Fibroblast of lung (primary cell): Measurements from ENCODE around the gene DIP2C. TPM values are rescaled to one million over a fixed set of nuclear protein-coding genes. Genes with fewer than 3 reads are reported as not detected.

ENCODE experiments used
- DNase-seq, 2 donors: peaks; one replicate each; pipeline versions ENCODE4 v3.0.0 to v3.0.0-alpha.2; 2010; ENCODE audit warnings: low read depth in 2 of 2
- H2AFZ ChIP-seq: 2 replicates; pipeline ENCODE4 v1.5.1; 2012; ENCODE audit warnings: low read length, control low read depth, inconsistent platforms
- H3K27ac ChIP-seq: 2 replicates; pipeline ENCODE4 v1.5.1; 2011; ENCODE audit warnings: low read length, control low read depth; ENCODE audit not compliant: insufficient read depth
- H3K27me3 ChIP-seq: 2 replicates; pipeline ENCODE4 v1.5.1; 2011; ENCODE audit warnings: mild to moderate bottlenecking, low read length; ENCODE audit not compliant: control insufficient read depth, insufficient read depth
- H3K36me3 ChIP-seq: 2 replicates; pipeline ENCODE4 v1.5.1; 2011; ENCODE audit warnings: low read length; ENCODE audit not compliant: control insufficient read depth, insufficient read depth
- H3K4me1 ChIP-seq: 2 replicates; pipeline ENCODE4 v1.5.1; 2011; ENCODE audit warnings: low read length; ENCODE audit not compliant: control insufficient read depth, insufficient read depth; ENCODE audit errors: extremely low read depth
- H3K4me2 ChIP-seq: 2 replicates; pipeline ENCODE4 v1.5.1; 2011; ENCODE audit warnings: low read length, control low read depth; ENCODE audit not compliant: insufficient read depth; ENCODE audit errors: extremely low read depth
- H3K4me3 ChIP-seq, 4 experiments: fragments of 200-600 bp in 1 of 4; sonication (generic) in 1 of 4; replicated peaks in 1 of 4; 2 replicates each; pipeline ENCODE4 v1.5.1; 2011 to 2016; ENCODE audit warnings: low read length in 4 of 4, low read depth in 3 of 4, mild to moderate bottlenecking in 3 of 4, control low read depth in 2 of 4, inconsistent platforms in 1 of 4, mixed read lengths in 1 of 4; ENCODE audit not compliant: insufficient read depth in 1 of 4; ENCODE audit errors: control extremely low read depth in 1 of 4
- H3K79me2 ChIP-seq: 2 replicates; pipeline ENCODE4 v1.5.1; 2012; ENCODE audit warnings: mild to moderate bottlenecking, low read length, inconsistent platforms; ENCODE audit not compliant: control insufficient read depth, insufficient read depth
- H3K9ac ChIP-seq: 2 replicates; pipeline ENCODE4 v1.5.1; 2011; ENCODE audit warnings: mild to moderate bottlenecking, low read length, control low read depth; ENCODE audit not compliant: insufficient read depth
- H3K9me3 ChIP-seq: 2 replicates; pipeline ENCODE4 v1.5.1; 2012; ENCODE audit warnings: low read depth, low read length; ENCODE audit not compliant: control insufficient read depth, insufficient read depth
- H4K20me1 ChIP-seq: 2 replicates; pipeline ENCODE4 v1.5.1; 2011; ENCODE audit warnings: low read length; ENCODE audit not compliant: control insufficient read depth, insufficient read depth; ENCODE audit errors: extremely low read depth
- CTCF ChIP-seq, 2 donors: IDR thresholded peaks in 1 of 2; conservative IDR thresholded peaks in 1 of 2; 1 replicate in 1 of 2; 2 replicates in 1 of 2; pipeline ENCODE4 v1.5.1; 2011 to 2012; ENCODE audit warnings: low read length in 2 of 2, control low read depth in 1 of 2, inconsistent platforms in 1 of 2, low read depth in 1 of 2, mild to moderate bottlenecking in 1 of 2
- EZH2 ChIP-seq: IDR thresholded peaks from 2 replicates; pipeline ENCODE4 v1.5.1; 2012; ENCODE audit warnings: low read length, control low read depth, mild to moderate bottlenecking; ENCODE audit errors: missing control alignments
- polyA plus RNA-seq, 2 donors: library from polyadenylated mRNA; depleted of rRNA in 1 of 2; stranded (reverse) in 1 of 2; unstranded in 1 of 2; fragments of >200 nt; gene quantifications; 2 replicates each; pipeline ENCODE4 v1.2.1, GENCODE V29; 2011 to 2012; ENCODE audit warnings: missing spikeins in 1 of 2
- total RNA-seq: library from RNA; depleted of rRNA; stranded (reverse); fragments of >200 nt; gene quantifications from 2 replicates; pipeline ENCODE4 v1.2.1, GENCODE V29; 2014

DIP2C gene
- total and polyA plus RNA-seq, 2 donors (not counting 1 experiment from before 2014, with no cell fraction given) = 10.7 to 18.3 TPM

GRCh38 chr10:508726-509125 is 180.7 kb downstream of the DIP2C start:
- Histone ChIP-seq H4K20me1 (no peaks in the 10 kb centered on the region), H3K9ac (no peak overlapping the region), H3K9me3 (no peaks in the 10 kb centered on the region), H3K4me3 (no peak overlapping the region), H3K27me3 (no peaks in the 10 kb centered on the region), H3K4me1 (peaks cover 6% of the 10 kb centered on the region), H3K36me3 (no peaks in the 10 kb centered on the region), H3K27ac (no peak overlapping the region), H2AFZ (no peak overlapping the region), H3K79me2 (peaks cover 3% of the 10 kb centered on the region), H3K4me2 (no peak overlapping the region)
- no peak for DNase-seq
- TF ChIP-seq CTCF (conservative IDR thresholded peaks at IDR 0.05 in 1 of 2, IDR thresholded peaks at IDR 0.05 in 1 of 2; ENCODE audit: low read depth in 1 of 2, low read length in 2 of 2) (no peak), EZH2 (no peak)

GRCh38 chr10:507908-508444 is 181.5 kb downstream of the DIP2C start:
- Histone ChIP-seq H4K20me1 (no peaks in the 10 kb centered on the region), H3K4me1 (peaks cover 6% of the 10 kb centered on the region), H3K36me3 (no peaks in the 10 kb centered on the region), H2AFZ (no peak overlapping the region), H3K27me3 (no peaks in the 10 kb centered on the region), H3K9ac (no peak overlapping the region), H3K79me2 (peaks cover 3% of the 10 kb centered on the region), H3K4me2 (no peak overlapping the region), H3K4me3 (no peak overlapping the region), H3K27ac (no peak overlapping the region), H3K9me3 (no peaks in the 10 kb centered on the region)
- TF ChIP-seq CTCF (conservative IDR thresholded peaks at IDR 0.05 in 1 of 2, IDR thresholded peaks at IDR 0.05 in 1 of 2; ENCODE audit: low read depth in 1 of 2, low read length in 2 of 2) (no peak), EZH2 (no peak)
- no peak for DNase-seq

- H3K4me3 ChIP-seq = no peak overlapping the region
- H3K9ac ChIP-seq = no peak overlapping the region
- no peak overlapping the region for H3K4me2 ChIP-seq
- TF ChIP-seq EZH2 (no peak), CTCF (conservative IDR thresholded peaks at IDR 0.05 in 1 of 2, IDR thresholded peaks at IDR 0.05 in 1 of 2; ENCODE audit: low read depth in 1 of 2, low read length in 2 of 2) (no peak)
- peaks cover 3% of the 10 kb centered on the region for H3K79me2 ChIP-seq
- no peaks in the 10 kb centered on the region for H3K9me3 ChIP-seq
- H3K36me3 ChIP-seq = no peaks in the 10 kb centered on the region
- H2AFZ ChIP-seq = no peak overlapping the region
- H3K27ac ChIP-seq = no peak overlapping the region
- no peaks in the 10 kb centered on the region for H4K20me1 ChIP-seq
- DNase-seq = no peak
- H3K27me3 ChIP-seq = no peaks in the 10 kb centered on the region
- H3K4me1 ChIP-seq = peaks cover 6% of the 10 kb centered on the region
Observed at GRCh38 chr10:507355-507699, 182.1 kb downstream of the DIP2C start.
